ENCODE data around the gene PTPN5. TPM values are rescaled to one million over a fixed set of nuclear protein-coding genes. Genes with fewer than 3 reads are reported as not detected.

The PTPN5 gene
- total RNA-seq, 1 experiment from 2014 or later, result 1.4 TPM

- Mint-ChIP-seq H3K36me3 (ENCODE audit: insufficient read depth in 1 of 3, low read depth in 3 of 3) (no peaks in the 10 kb centered on the region; a peak in 1 of 7 replicates), H3K27me3 (ENCODE audit: low read depth) (peaks cover 4% of the 10 kb centered on the region), H3K9me3 (no peaks in the 10 kb centered on the region), H3K4me1 (peaks cover 0 to 3% of the 10 kb centered on the region in 2 experiments; a peak in 2 of 4 replicates), H3K4me3 (no peak overlapping the region), H3K27ac (no peak overlapping the region)
- no peaks in the 10 kb centered on the region for H3K9me3 ChIP-seq (ENCODE audit: control insufficient read depth, low read depth, low read length)
- H4K8ac ChIP-seq (replicated peaks; ENCODE audit: insufficient read length, low read depth, low read length), result no peak overlapping the region
- no peak overlapping the region for H3T11ph ChIP-seq (ENCODE audit: low read length)
- H3K79me2 ChIP-seq (ENCODE audit: insufficient read depth, low read length), result no peaks in the 10 kb centered on the region
- no peak overlapping the region for H2BK5ac ChIP-seq (ENCODE audit: insufficient read length, low read length)
- H3K4me2 ChIP-seq (ENCODE audit: insufficient read depth, insufficient read length, low read length), result no peak overlapping the region
- H2BK120ac ChIP-seq (ENCODE audit: low read depth, low read length, poor library complexity, severe bottlenecking), result no peak overlapping the region
- H3K23ac ChIP-seq (ENCODE audit: insufficient read length, low read depth, low read length), result no peak overlapping the region
- H3K27me3 ChIP-seq (ENCODE audit: insufficient read depth, low read length), result no peaks in the 10 kb centered on the region
- H2BK15ac ChIP-seq (ENCODE audit: low read depth, low read length), result no peak overlapping the region
- no peak overlapping the region for H3K4ac ChIP-seq (ENCODE audit: low read depth, low read length)
- H2BK12ac ChIP-seq (ENCODE audit: insufficient read length, low read depth, low read length), result no peak overlapping the region
- no peak overlapping the region for H2AFZ ChIP-seq (ENCODE audit: low read length)
- H3K4me1 ChIP-seq (ENCODE audit: insufficient read depth, low read length), result no peaks in the 10 kb centered on the region
- no peak for TF ChIP-seq CTCF (conservative IDR thresholded peaks at IDR 0.05)
- H3K56ac ChIP-seq (ENCODE audit: insufficient read length, low read depth, low read length), result no peak overlapping the region
- no peak overlapping the region for H3K14ac ChIP-seq (ENCODE audit: insufficient read depth, low read length)
- no peak overlapping the region for H4K91ac ChIP-seq (ENCODE audit: insufficient read length, low read depth, low read length)
- H3K79me1 ChIP-seq (ENCODE audit: insufficient read depth, low read depth, low read length, poor library complexity, severe bottlenecking), result no peaks in the 10 kb centered on the region
- no peak overlapping the region for H3K9ac ChIP-seq (ENCODE audit: extremely low read depth, insufficient read length, low read length)
- H3K18ac ChIP-seq (ENCODE audit: insufficient read length, low read depth, low read length), result no peak overlapping the region
- H3K27ac ChIP-seq (ENCODE audit: insufficient read length, low read depth, low read length), result no peak overlapping the region
- no CpG with 5 or more reads among the region's 3 CpGs for WGBS (ENCODE audit: extremely low coverage, insufficient read length, low lambda C conversion rate)
- H4K20me1 ChIP-seq (ENCODE audit: control insufficient read depth, insufficient read depth, insufficient read length), result no peaks in the 10 kb centered on the region
- no peak for DNase-seq
- H3K23me2 ChIP-seq (ENCODE audit: insufficient read length, low read depth, low read length, poor library complexity, severe bottlenecking), result no peaks in the 10 kb centered on the region
- no peak overlapping the region for H2AK5ac ChIP-seq (ENCODE audit: insufficient read length, low read length)
- no peak overlapping the region for H2BK20ac ChIP-seq (ENCODE audit: low read depth, low read length, poor library complexity, severe bottlenecking)
- no peak overlapping the region for H4K5ac ChIP-seq (ENCODE audit: insufficient read length, low read depth, low read length)
These were observed 30.5 kb downstream of the PTPN5 start for GRCh38 chr11:18761144-18761543.

All from H9 (cell line).